ENCODE results near the gene USP47.

DNA sequence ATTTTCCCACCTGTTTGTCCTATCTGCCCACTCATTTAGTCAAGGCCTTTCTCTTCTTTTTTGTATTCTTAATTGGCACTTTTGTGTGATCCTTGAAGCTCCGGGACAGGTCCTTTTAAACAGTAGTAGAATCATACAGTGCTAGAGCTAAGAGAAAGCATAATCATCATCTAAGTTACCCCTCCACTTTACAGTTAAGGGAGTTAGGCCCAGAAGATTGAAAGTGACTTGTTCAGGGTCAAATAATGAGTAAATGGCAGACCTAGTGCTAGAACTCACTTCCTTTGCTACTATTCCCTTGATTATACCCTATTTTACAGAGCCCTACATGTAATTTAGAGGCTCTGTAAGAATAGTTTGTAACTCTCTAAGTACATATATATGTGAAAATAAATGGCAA lies 2.5 kb downstream of the USP47 start:
- no peak for TF ChIP-seq EZH2phosphoT487 (IDR thresholded peaks at IDR 0.05; ENCODE audit: borderline replicate concordance, low read length)
- TF ChIP-seq, protein P1, sequence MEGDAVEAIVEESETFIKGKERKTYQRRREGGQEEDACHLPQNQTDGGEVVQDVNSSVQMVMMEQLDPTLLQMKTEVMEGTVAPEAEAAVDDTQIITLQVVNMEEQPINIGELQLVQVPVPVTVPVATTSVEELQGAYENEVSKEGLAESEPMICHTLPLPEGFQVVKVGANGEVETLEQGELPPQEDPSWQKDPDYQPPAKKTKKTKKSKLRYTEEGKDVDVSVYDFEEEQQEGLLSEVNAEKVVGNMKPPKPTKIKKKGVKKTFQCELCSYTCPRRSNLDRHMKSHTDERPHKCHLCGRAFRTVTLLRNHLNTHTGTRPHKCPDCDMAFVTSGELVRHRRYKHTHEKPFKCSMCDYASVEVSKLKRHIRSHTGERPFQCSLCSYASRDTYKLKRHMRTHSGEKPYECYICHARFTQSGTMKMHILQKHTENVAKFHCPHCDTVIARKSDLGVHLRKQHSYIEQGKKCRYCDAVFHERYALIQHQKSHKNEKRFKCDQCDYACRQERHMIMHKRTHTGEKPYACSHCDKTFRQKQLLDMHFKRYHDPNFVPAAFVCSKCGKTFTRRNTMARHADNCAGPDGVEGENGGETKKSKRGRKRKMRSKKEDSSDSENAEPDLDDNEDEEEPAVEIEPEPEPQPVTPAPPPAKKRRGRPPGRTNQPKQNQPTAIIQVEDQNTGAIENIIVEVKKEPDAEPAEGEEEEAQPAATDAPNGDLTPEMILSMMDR (IDR thresholded peaks at IDR 0.05; ENCODE audit: low read depth, low read length, poor library complexity, severe bottlenecking): no peak

Measured in DOHH2 (cell line).